ENCODE results near the gene CCDC178. TPM values are rescaled to one million over a fixed set of nuclear protein-coding genes. Genes with fewer than 3 reads are reported as not detected.

CCDC178 gene
- total and polyA plus RNA-seq, 7 donors, result 0.06 to 0.25 (median 0.18) TPM; not detected in 4

DNA sequence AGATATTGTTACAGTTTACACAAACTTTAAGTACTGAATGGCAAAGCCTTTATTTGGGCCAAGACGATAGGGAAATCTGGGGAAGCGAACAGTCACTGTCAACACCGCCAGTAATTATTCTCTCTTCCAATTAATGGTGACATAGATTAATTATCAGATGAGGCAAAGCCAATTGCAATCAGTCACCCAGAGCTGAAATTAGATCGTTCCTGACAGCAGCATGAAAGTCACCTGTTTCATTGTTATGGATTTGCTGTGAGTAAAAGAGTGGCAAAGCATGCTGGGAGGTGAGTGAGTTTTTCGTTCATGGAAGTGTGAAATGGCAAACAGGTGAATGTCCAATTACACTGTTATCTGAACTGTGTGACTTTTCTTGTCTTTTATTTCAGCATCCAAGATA lies 502.9 kb downstream of the CCDC178 start:
- no peaks in the 10 kb centered on the region for H3K27me3 ChIP-seq (ENCODE audit: insufficient read depth in 3 of 3, low read length in 2 of 3)

DNA sequence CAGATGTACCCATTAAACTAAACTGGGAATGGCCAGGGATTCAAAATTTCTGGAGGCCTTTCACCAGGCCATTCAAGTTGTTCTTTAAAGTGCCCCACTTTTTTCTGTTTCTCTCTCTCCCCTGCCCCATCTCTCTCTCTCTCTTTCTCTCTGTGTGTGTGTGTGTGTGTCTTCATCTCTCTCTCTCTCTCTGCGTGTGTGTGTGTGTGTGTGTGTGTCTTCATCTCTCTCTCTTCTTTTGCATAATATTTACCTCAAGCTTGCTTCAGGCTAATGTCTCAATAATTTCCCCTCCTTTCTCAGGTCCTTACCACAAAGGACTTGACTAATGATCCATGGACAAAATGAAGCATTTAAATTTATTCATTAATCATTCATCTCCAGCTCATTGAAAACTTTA lies 503.5 kb downstream of the CCDC178 start:
- TF ChIP-seq, protein P1, sequence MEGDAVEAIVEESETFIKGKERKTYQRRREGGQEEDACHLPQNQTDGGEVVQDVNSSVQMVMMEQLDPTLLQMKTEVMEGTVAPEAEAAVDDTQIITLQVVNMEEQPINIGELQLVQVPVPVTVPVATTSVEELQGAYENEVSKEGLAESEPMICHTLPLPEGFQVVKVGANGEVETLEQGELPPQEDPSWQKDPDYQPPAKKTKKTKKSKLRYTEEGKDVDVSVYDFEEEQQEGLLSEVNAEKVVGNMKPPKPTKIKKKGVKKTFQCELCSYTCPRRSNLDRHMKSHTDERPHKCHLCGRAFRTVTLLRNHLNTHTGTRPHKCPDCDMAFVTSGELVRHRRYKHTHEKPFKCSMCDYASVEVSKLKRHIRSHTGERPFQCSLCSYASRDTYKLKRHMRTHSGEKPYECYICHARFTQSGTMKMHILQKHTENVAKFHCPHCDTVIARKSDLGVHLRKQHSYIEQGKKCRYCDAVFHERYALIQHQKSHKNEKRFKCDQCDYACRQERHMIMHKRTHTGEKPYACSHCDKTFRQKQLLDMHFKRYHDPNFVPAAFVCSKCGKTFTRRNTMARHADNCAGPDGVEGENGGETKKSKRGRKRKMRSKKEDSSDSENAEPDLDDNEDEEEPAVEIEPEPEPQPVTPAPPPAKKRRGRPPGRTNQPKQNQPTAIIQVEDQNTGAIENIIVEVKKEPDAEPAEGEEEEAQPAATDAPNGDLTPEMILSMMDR (IDR thresholded peaks at IDR 0.05), result no peak
- ATAC-seq (no peak), DNase-seq (no peak)
- Histone ChIP-seq H3K36me3 (ENCODE audit: insufficient read depth in 1 of 2, low read depth in 1 of 2) (no peaks in the 10 kb centered on the region), H3K4me1 (no peaks in the 10 kb centered on the region), H3K27ac (no peak overlapping the region), H3K9me3 (no peaks in the 10 kb centered on the region), H3K4me3 (no peak overlapping the region), H3K27me3 (ENCODE audit: insufficient read depth in 3 of 3, low read length in 2 of 3) (no peaks in the 10 kb centered on the region)
- WGBS, 3 donors, result 58 to 77% (median 75%) methylated on average over 1 of the region's 1 CpG
- intact Hi-C loops (cut with DNase I), result loop anchor here in 1 of 2 donors (10.0 kb wide), 1 partner anchor 62 kb away; no protein-coding TSS in a partner anchor

More for the DNA sequence above, 502.9 kb downstream of the CCDC178 start:
- H3K9me3 ChIP-seq, result no peaks in the 10 kb centered on the region
- no peak overlapping the region for H3K4me3 ChIP-seq
- TF ChIP-seq, protein P1 (IDR thresholded peaks at IDR 0.05), result no peak
- ATAC-seq, result no peak
- 59 to 69% (median 63%) methylated on average over 5 of the region's 5 CpGs for WGBS, 3 donors
- no peaks in the 10 kb centered on the region for H3K36me3 ChIP-seq (ENCODE audit: insufficient read depth in 1 of 2, low read depth in 1 of 2)
- H3K27ac ChIP-seq, result no peak overlapping the region
- H3K4me1 ChIP-seq, result no peaks in the 10 kb centered on the region
- intact Hi-C loops (cut with DNase I), result loop anchor here in 1 of 2 donors (10.0 kb wide), 1 partner anchor 63 kb away; no protein-coding TSS in a partner anchor
- no peak for DNase-seq

DNA sequence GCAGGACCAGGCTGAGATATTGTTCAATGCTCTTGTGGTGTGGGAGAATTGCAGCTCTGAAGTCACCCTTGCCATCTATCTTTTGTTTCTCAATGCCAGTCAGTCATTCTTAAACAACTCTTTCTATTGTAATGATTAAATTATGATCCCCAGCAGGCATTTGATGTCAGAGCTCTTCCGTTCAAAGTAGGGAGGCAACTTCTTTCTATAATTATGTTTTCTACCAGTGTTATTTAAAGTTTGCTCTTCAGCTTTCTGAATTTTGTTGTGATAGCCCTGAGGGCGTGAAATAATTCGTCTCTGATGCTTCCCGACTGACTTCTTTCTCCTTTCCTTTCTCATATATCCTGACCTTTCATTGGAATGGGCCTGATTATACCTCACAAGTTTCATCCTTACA lies 506.3 kb downstream of the CCDC178 start:
- intact Hi-C loops (cut with DNase I), result loop anchor here in 1 of 2 donors (10.0 kb wide), 1 partner anchor 59 kb away; no protein-coding TSS in a partner anchor

DNA sequence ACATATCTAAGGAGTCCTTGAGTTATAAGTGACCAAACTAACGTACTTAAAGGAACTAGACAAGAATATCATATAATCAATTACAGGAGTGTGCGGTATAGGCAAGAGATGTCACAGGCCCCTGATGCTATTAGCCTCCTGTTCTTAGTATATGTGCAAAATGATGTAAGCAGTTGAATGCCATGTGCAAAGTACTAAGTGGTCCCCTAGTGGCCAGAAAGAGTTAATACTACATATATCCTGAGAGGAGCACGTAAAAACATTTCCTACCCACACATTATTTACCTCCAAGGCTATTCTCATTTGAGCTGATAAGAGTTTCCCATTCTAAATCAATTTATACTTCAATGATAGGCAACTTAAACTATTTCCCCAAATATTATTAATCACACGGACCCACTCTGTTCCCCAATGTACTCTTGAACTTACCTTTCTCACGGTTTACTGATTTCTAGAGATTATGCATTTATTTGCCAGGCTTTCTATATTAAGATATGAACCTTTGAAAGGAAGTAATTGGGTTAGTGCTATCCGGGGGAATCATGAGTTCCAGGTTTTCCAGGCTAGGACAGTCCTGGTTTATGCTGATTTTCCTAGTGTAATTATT lies 509.7 kb downstream of the CCDC178 start:
- Histone ChIP-seq H3K4me1 (no peaks in the 10 kb centered on the region), H3K36me3 (ENCODE audit: insufficient read depth in 1 of 2, low read depth in 1 of 2) (no peaks in the 10 kb centered on the region), H3K27me3 (ENCODE audit: insufficient read depth in 3 of 3, low read length in 2 of 3) (no peaks in the 10 kb centered on the region), H3K9me3 (no peaks in the 10 kb centered on the region), H3K27ac (no peak overlapping the region), H3K4me3 (no peak overlapping the region)
- intact Hi-C loops (cut with DNase I), result loop anchor here in 1 of 2 donors (10.0 kb wide), 1 partner anchor 56 kb away; no protein-coding TSS in a partner anchor
- no peak for DNase-seq
- 48 to 57% (median 55%) methylated on average over 6 of the region's 6 CpGs for WGBS, 3 donors
- ATAC-seq, result no peak
- TF ChIP-seq, protein P1 (IDR thresholded peaks at IDR 0.05), result peak; percentile 28

More for the DNA sequence above, 506.3 kb downstream of the CCDC178 start:
- Histone ChIP-seq H3K27me3 (ENCODE audit: insufficient read depth in 3 of 3, low read length in 2 of 3) (no peaks in the 10 kb centered on the region), H3K36me3 (ENCODE audit: insufficient read depth in 1 of 2, low read depth in 1 of 2) (no peaks in the 10 kb centered on the region), H3K4me3 (no peak overlapping the region), H3K4me1 (no peaks in the 10 kb centered on the region), H3K9me3 (no peaks in the 10 kb centered on the region), H3K27ac (no peak overlapping the region)
- ATAC-seq (no peak), DNase-seq (no peak)
- 55 to 64% (median 63%) methylated on average over 4 of the region's 4 CpGs for WGBS, 3 donors
- TF ChIP-seq, protein P1 (IDR thresholded peaks at IDR 0.05), result no peak
